GM19395 (cell line): ENCODE measurements around the gene PAXX.

Source experiments
- ATAC-seq: cut with Tn5 transposase; IDR thresholded peaks from one replicate; pipeline ENCODE4 v1.9.1; 2021; ENCODE audit warnings: mild to moderate bottlenecking, moderate library complexity; ENCODE audit not compliant: unreplicated experiment

The PAXX gene

GRCh38 chr9:136980669-136981478 lies 11.3 kb upstream of the PAXX start:
- ATAC-seq = no peak

DNA sequence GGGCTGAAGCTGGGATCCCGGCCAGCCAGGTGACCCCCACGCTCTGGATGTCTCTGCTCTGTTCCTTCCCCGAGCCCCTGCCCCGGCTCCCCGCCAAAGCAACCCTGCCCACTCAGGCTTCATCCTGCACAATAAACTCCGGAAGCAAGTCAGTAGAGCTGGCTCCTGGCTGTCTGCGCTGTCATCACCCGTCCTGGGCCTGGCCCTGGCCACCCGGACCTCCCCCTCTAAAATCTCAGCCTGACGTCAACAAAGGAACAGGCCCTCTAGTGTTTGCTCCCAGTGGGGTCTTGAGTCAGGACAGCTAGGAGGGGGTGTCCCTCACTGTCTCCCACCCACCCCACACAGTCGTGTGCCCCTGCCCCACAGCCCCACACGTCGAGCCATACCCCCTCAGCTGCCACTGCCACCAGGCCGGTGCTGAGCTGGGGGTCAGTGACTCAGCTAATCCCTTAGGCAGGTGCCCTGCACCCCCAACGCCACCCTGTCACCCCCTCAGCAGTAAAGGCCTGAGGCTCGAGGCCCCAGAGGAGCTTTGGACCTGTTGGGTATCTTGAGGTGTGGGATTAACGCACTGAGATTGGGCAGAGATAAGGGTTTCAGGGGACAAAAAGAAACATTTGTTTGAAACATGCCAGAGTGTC lies 10.5 kb upstream of the PAXX start:
- ATAC-seq = no peak

DNA sequence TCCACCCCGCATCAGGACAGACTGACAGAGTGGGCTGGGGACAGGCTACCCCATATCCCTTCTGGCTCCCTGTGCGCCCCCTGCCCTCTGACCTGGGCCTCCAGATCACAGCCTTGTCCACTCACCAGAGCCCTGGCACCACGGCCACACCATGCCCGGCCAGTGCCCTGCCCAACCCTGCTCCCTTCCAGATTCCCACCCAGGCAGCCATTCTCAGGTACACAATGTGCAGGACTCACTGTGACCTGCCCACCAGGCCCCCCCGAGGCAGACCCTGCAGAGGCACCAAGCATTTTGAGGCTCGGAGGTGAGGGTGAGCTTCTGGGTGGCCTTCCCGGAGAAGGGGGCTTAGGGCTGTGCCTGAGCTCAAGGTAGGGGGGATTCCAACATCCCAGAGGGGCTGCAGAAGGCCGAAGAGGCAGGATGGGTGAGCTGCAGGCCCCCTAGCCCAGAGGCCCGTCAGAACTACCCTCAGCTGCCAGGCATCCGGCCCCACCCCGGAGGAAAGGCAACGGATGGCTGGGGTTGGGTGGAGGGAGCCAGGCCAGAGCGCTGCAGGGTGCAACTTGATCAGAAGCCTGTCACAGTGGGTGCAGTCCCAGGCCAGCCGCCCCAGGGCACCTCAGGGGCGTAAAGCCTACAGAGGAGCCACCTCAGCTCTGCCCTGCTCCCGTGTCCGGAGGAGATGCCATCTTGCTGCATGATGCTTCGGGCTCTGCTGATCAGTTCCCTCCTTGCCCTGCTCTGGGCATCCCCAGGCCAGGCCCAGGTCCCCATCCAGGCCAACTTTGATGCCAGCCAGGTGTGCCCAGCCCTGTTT lies 9.8 kb upstream of the PAXX start, which contains the start of gene LCNL1:
Gene LCNL1, plus strand, starts transcription at position 762 of the 820 bp plus-strand sequence. CDS start 594 bp downstream, outside the sequence.
- ATAC-seq = no peak

DNA sequence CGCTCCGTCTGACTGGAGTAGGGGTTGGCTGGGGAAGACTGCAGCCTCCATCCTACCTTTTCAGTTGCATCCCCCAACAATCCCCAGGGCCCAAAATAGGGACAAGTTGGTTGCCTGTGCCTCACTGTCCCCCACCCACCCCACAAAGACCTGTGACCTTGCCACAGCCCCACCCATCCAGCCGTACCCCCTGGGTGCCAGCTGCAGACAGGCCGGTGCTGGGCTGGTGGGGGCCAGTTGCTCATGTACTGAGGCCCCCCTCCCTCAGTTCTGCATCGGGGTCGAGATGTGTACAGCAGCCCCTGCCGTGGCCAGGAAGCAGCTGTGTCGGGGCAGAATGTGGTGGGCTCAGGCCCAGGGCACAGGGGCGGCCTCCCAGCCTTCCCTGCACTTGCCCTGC lies 9.1 kb upstream of the PAXX start:
- ATAC-seq = no peak

DNA sequence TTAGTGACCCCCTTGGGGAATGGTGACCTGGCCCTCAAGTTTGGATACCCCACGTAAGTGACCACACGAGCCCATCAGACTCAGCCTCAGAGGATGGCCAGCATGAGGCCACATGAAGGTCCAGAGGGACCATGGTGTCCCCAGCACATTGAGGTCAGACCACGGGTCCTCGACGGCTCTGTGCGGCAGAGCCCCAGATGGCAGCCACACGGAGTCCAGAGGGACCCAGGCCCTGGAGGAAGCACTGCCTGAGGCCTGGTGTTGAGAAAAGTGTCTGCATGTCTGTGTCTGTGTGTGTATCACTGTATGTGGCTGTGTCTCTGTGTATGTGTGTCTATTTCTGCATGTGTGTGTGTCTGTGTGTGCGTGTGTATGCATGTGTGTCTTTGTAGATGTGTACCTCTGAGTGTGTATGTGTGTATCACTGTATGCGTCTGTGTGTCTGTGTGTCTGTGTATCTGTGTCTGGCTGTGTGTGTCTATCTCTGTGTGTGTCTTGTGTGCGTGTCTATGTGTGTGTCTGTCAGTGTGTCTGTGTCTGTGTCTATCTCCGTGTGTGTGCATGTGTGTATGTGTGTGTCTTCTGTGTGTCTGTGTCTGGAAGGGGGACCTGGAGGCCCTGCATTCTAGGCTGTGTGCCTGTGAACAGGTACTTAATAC lies 8.4 kb upstream of the PAXX start:
- ATAC-seq = no peak

DNA sequence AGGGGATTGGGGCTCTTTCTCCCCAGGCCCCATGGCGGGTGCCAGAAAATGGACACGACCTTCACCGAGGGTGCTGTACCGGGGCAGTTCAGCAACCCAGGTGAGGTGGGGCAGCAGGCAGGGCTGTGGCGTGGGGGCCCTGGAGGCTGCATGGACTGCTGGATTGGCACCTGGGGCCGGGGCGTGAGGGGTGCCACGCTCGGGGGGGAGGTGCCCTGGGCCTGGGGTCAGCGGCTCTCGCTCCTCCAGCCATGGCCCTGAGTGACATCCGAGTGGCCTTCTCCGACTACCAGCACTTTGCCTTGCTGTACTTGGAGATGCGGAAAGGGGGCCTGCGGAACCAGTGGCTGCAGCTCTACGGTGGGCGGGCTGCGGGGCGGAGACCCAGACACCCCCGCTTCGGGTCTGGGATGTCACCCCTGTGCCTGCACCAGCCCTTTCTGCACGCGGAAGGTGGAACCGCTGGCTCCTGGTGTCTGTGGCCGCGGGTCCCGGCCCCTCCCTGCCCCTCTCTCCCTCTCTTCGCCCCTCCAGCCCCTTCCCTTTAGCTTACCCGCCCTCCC lies 7.7 kb upstream of the PAXX start:
- no peak for ATAC-seq

DNA sequence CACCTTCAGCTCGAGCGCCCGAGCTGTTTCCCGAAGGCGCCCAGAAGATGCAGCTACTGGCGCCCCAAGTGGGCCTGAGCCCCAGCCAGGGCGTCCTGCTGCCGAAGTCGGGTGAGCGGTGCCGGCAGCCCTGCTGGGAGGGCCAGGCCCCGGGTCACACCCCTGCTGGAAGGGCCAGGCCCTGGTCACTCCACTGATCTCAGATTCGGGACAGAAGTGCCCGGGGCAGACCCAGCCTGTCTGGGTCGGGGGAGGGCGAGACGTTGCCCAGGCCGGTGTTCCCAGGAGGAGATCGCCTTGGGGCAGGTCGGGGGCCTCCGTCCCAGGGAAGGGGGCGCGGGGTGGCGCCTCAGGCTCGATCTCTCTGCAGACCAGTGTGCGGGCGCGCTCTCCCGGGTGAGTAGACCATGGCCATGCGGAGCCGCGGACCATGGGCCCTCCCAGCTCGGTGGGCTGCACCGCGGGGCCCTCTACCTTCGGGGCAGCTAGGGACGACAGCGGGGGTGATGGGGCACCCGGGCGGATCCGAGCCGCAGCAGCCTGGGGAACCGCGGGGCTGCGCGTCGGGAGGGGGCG lies 7.1 kb upstream of the PAXX start:
- ATAC-seq = no peak

DNA sequence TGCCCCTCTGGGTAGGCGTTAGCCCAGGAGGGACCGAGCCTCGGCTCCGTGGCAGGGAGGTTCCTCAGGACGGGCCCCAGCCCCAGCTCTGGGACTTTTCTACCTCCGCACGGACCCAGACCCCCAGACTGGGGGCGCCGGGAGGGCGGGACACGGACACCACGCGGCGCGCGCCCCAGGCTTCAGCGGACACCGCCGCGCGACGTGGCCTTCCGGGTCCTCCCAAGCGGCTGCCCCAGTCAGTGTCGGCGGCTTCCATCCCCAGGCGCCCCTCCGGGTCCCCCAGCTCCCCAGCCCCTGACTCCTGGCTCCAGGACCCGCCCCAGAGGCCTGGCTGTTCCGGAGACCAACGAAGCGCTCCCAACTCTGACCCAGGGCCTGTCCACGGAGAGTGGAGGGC lies 6.4 kb upstream of the PAXX start:
- no peak for ATAC-seq

- no peak for ATAC-seq
These were observed 3.4 kb upstream of the PAXX start for GRCh38 chr9:136988872-136989271.

- ATAC-seq = no peak
These were observed 1.8 kb upstream of the PAXX start for GRCh38 chr9:136990242-136990911.

DNA sequence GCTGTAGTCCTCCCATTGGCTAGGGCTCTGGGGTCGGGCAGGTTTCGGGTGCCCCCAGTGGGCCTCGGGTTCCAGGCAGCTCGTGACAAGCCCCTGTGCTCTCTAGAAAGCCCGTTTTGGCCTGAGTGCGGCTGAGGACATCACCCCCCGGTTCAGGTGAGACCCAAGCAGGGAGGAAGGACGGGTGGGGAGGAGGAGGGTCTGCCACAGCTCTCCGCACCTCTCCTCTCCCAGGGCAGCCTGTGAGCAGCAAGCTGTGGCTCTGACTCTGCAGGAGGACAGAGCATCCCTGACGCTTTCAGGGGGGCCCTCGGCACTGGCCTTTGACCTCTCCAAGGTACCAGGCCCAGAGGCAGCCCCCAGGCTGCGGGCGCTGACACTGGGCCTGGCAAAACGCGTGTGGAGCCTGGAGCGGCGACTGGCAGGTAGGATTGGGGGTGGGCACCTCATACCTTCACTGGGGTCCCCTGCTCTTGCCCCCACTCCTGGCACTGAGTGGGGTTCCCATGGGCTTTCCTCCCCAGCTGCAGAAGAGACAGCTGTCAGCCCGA lies 672 bp downstream of the PAXX start:
- ATAC-seq = peak; percentile 8

DNA sequence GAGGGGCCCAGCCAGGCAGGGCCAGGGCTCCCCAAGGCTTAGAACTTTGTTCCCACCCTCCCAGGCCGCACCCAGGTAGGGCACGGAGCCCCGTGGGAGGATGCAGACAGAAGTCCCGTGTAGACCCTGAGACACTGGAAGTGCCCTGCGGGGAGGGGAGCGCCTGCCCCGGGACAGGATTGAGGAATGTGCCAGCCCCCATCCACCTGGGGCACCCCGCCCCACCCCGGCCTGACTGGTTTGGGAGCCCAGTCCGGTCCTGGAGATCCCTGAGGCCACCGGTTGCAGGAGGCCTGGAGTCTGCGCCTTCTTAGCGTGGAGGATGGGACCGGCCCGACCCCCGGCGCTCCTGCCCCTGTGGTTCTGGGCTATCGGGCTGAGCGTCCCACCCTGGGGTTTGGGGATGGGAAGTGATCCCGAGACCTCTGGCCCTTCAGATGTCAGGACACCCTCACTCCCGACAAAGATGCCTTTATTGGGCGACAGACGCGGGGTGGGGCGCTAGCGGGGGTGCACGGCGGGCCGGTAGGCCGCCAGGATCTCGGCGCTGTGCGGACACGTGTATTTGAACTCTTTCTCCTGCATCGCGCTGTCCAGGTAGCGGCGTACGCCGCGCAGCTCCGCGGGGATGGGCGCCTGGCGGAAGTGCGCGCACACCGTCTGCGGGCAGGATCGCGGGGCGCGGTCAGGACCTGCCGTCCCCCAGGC lies 2.1 kb downstream of the PAXX start:
- no peak for ATAC-seq

- ATAC-seq = no peak
These were observed 2.6 kb downstream of the PAXX start for GRCh38 chr9:136994888-136995230.

- ATAC-seq = no peak
These were observed 3.1 kb downstream of the PAXX start for GRCh38 chr9:136995362-136995761.

GRCh38 chr9:136995772-136996311 lies 3.6 kb downstream of the PAXX start:
- ATAC-seq = no peak

DNA sequence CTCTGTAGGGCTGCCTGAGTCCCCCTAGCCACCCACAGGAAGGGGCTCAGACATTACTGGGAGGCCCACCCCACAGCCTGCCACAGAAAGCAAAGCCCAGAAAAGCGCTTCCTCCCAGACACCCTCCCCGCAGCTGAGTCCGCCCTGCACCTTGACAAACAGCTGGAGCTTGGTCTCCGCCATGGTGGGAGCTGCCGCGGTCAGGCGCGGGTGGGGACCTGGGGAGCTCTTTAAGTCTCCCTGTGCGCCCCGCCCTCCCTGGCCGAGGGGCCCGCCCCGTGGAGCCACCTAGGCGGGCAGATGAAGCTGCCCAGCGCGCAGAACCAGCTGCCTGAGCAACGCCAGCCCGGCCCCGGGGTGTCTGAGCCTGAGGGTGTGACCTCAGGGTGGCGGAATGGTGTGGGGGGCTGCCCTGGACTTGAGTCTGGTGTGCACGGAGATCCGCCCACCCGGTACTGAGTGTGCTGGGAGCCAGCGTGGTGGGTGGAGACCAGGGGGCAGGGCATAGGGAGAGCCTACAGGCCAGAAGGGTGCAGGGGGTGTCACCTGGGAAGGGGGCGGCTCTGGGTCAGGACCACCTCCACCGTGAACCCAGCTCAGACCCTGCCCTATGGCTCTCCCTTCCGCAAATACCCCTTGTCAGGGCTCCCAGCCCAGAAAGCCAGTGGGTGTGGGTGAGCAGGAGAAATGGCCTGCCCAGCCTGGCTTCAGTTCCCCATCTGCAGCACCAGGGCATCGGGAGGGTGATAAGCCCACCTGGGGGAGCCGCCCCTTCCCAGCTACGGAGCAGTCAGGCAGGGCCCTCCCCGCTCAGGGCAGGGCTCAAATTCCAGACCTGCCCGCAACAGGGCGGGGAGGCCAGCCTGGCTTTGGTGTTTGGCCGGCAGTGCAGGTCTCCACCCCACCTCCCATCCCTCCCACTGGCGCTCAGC lies 4.4 kb downstream of the PAXX start, which contains the start of gene CLIC3:
Gene CLIC3, minus strand, starts transcription at position 208 of the 932 bp plus-strand sequence. Its CDS starts 25 bp downstream, at position 183.
- no peak for ATAC-seq

DNA sequence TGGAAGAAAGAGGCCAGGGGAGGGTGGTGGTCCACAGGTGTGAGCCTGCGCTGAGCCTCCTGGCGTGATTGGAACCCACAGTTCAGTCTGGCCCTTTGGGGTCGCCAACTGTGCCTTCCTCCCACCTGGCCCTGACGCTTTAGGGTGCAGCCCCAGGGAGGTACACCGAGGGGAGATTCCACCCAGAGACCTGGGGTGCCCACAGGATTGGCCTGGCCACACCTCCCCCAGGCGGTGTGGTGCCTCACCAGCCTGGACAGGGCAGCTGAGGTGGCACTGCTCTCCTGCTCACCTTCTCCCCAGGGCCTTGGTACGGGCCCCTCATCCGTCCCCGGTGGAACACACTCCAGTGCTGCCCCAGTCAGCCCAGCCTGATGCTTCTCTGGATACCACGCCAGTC lies 5.1 kb downstream of the PAXX start:
- no peak for ATAC-seq
